Testis (tissue), 5 donors: ENCODE data around the gene OR1N1. TPM values are rescaled to one million over a fixed set of nuclear protein-coding genes. Genes with fewer than 3 reads are reported as not detected.

Experiments
- DNase-seq: peaks from one replicate; pipeline ENCODE4 v3.0.0-alpha.2; 2019
- H3K27ac ChIP-seq, 2 donors: fragments of 200-600 bp; sonication (generic); one replicate each; pipeline ENCODE4 v1.5.1; 2019
- H3K27me3 ChIP-seq: fragments of 200-600 bp; sonication (generic); one replicate; pipeline ENCODE4 v1.5.1; 2019
- H3K36me3 ChIP-seq: fragments of 200-600 bp; sonication (generic); one replicate; pipeline ENCODE4 v1.5.1; 2017; ENCODE audit warnings: low read depth; ENCODE audit errors: missing control alignments
- H3K4me1 ChIP-seq: fragments of 200-600 bp; sonication (generic); one replicate; pipeline ENCODE4 v1.5.1; 2019
- H3K4me3 ChIP-seq, 2 donors: fragments of 200-600 bp; sonication (generic); one replicate each; pipeline ENCODE4 v1.5.1; 2017 to 2019
- H3K9me3 ChIP-seq: fragments of 200-600 bp; sonication (generic); one replicate; pipeline ENCODE4 v1.5.1; 2017
- POLR2A ChIP-seq: fragments of 450-650 bp; IDR thresholded peaks from one replicate; pipeline ENCODE4 v1.6.1; 2017; ENCODE audit warnings: antibody characterized with exemption, mild to moderate bottlenecking, moderate library complexity
- WGBS, 2 donors: methylation state at CpG; one replicate each; pipeline ENCODE4 v1.1.5; 2018; 5-methylcytosine and 5-hydroxymethylcytosine counted together
- intact Hi-C: fragments of 100-400 bp; cut with DNase I; formaldehyde crosslinking; loops from one replicate; pipeline ENCODE4 v1.15.1; 2023; ENCODE audit warnings: low total_unique reads
- long read RNA-seq, 2 donors: transcript quantifications; one replicate each; lab custom pipeline, GENCODE V29; 2026
- polyA plus RNA-seq: library from polyadenylated mRNA; stranded (reverse); fragments of 350-450 nt; fragmentation: Illumina TruSeq; extraction: RNeasy Lipid Tissue Mini Kit (QIAGEN cat#74804); gene quantifications from one replicate; pipeline ENCODE4 v1.2.3, GENCODE V29; 2014; ENCODE audit warnings: low read depth, low replicate concordance; ENCODE audit not compliant: insufficient read depth
- total RNA-seq, 2 donors: library from RNA; depleted of rRNA; stranded (reverse); fragments of >200 nt; gene quantifications; one replicate each; pipeline ENCODE4 v1.2.3, GENCODE V29; 2016
- TF ChIP-seq, protein P1 (sequence below), 3 experiments: fragments of 450-650 bp in 2 of 3; fragments of 200-600 bp in 1 of 3; sonication (generic) in 1 of 3; IDR thresholded peaks; one replicate each; pipeline ENCODE4 v1.5.1; 2016 to 2019; ENCODE audit warnings: antibody characterized with exemption in 3 of 3, mild to moderate bottlenecking in 2 of 3, moderate library complexity in 1 of 3

OR1N1 gene, protein sequence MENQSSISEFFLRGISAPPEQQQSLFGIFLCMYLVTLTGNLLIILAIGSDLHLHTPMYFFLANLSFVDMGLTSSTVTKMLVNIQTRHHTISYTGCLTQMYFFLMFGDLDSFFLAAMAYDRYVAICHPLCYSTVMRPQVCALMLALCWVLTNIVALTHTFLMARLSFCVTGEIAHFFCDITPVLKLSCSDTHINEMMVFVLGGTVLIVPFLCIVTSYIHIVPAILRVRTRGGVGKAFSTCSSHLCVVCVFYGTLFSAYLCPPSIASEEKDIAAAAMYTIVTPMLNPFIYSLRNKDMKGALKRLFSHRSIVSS
- under 1 TPM in 1 of 2 donors, not detected in 1; 0.62 TPM for total RNA-seq
- not detected for polyA plus RNA-seq
- long read RNA-seq, donor 1, result 0 reads
- long read RNA-seq, donor 2, result 0 reads

DNA sequence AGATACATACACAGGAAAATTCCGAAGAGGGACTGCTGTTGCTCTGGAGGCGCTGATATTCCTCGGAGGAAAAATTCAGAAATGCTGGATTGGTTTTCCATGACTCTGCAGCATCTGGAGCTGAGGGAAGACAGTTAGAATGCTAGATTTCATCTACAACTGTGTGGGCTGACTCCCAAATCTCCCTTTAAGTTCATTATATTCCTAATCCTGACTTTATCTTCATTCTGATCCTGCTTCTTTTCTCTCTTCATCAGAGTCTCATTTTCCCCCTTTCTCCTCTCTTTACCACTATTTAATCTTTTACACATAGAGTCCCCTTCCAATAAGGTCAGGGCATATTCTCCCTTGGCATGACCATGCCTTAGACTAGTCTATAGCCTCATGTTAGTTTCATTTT is at the start of gene OR1N1:
Gene OR1N1 (minus strand): TSS at position 101 of the 400 bp plus-strand sequence. CDS start 0 bp downstream, at position 101.
- Histone ChIP-seq H3K27me3 (no peaks in the 10 kb centered on the region), H3K4me1 (no peaks in the 10 kb centered on the region), H3K4me3 (no peak within 1 kb of the TSS), H3K27ac (no peak within 1 kb of the TSS), H3K36me3 (no peaks in the 10 kb centered on the region), H3K9me3 (no peaks in the 10 kb centered on the region)
- DNase-seq, result no peak
- 85 to 94% methylated on average over 3 of the region's 3 CpGs for WGBS, 2 donors
- TF ChIP-seq, protein P1, sequence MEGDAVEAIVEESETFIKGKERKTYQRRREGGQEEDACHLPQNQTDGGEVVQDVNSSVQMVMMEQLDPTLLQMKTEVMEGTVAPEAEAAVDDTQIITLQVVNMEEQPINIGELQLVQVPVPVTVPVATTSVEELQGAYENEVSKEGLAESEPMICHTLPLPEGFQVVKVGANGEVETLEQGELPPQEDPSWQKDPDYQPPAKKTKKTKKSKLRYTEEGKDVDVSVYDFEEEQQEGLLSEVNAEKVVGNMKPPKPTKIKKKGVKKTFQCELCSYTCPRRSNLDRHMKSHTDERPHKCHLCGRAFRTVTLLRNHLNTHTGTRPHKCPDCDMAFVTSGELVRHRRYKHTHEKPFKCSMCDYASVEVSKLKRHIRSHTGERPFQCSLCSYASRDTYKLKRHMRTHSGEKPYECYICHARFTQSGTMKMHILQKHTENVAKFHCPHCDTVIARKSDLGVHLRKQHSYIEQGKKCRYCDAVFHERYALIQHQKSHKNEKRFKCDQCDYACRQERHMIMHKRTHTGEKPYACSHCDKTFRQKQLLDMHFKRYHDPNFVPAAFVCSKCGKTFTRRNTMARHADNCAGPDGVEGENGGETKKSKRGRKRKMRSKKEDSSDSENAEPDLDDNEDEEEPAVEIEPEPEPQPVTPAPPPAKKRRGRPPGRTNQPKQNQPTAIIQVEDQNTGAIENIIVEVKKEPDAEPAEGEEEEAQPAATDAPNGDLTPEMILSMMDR (IDR thresholded peaks at IDR 0.05), result no peak
- TF ChIP-seq POLR2A, result no peak
- intact Hi-C loops, result no loop called here

DNA sequence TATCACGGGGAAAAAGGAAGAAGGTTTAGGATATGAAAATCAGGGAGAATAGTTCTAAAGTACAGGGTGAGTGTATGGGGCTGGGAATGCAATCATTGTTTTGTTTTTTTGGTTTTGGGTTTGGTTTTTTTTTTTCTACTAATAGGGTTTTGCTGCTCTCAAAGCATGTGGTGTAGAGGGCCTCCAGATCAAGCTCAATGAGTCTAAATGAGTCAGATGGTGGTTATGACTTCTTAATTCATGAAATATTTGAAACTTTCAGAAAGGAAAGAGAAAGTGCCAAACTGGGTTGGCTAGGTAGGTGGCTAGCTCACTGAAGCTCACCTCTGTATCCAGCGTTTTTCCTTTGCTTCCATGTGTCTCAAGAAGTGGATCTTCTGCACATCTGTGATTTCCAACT is 45.4 kb upstream of the OR1N1 start:
- Histone ChIP-seq H3K4me1 (no peaks in the 10 kb centered on the region), H3K4me3 (no peak overlapping the region), H3K9me3 (no peaks in the 10 kb centered on the region), H3K27me3 (no peaks in the 10 kb centered on the region), H3K36me3 (no peaks in the 10 kb centered on the region), H3K27ac (no peak overlapping the region)
- WGBS, 2 donors, result 73 to 77% methylated on average over 2 of the region's 2 CpGs
- no peak for TF ChIP-seq POLR2A
- TF ChIP-seq, protein P1 (IDR thresholded peaks at IDR 0.05), result no peak
- DNase-seq, result no peak
- intact Hi-C loops, result no loop called here

DNA sequence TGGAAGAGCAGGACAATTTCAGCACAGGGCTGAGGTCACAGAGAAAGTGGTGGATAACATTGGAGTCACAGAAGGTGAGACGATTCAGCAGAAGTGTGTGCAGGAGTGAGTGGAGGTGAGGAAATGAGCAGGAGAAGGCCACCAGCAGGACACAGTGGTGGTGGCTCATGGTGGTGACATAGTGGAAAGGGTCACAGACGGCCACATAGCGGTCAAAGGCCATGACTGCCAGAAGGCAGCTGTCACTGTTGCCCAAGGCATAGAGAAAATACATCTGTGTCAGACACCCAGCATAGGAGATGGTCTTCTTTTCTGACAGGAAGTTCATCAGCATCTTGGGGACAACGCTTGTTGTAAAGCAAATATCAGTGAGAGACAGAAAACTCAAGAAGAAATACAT is 40.8 kb upstream of the OR1N1 start:
- Histone ChIP-seq H3K36me3 (no peaks in the 10 kb centered on the region), H3K27me3 (no peaks in the 10 kb centered on the region), H3K4me3 (no peak overlapping the region), H3K9me3 (no peaks in the 10 kb centered on the region), H3K4me1 (no peaks in the 10 kb centered on the region), H3K27ac (no peak overlapping the region)
- no peak for DNase-seq
- 88 to 91% methylated on average over 4 of the region's 4 CpGs for WGBS, 2 donors
- TF ChIP-seq, protein P1 (IDR thresholded peaks at IDR 0.05), result no peak
- TF ChIP-seq POLR2A, result no peak
- intact Hi-C loops, result no loop called here

- TF ChIP-seq, protein P1 (IDR thresholded peaks at IDR 0.05), result no peak
- no peak for TF ChIP-seq POLR2A
- intact Hi-C loops, result no loop called here
- WGBS, 2 donors, result 59 to 80% methylated on average over 4 to 9 of the region's 9 CpGs
- H3K4me1 ChIP-seq, result no peaks in the 10 kb centered on the region
- H3K27me3 ChIP-seq, result no peaks in the 10 kb centered on the region
- H3K9me3 ChIP-seq, result no peaks in the 10 kb centered on the region
- H3K27ac ChIP-seq, result no peak overlapping the region
- no peak overlapping the region for H3K4me3 ChIP-seq
- DNase-seq, result no peak
- no peaks in the 10 kb centered on the region for H3K36me3 ChIP-seq
These were observed 35.2 kb upstream of the OR1N1 start for GRCh38 chr9:122562134-122562760.
